ENCODE results near the gene PDGFC.

GRCh38 chr4:157010630-157011029 lies 39.0 kb upstream of the PDGFC start:
- TF ChIP-seq ARNT (IDR thresholded peaks at IDR 0.05): no peak
- no peak for TF ChIP-seq ZNF384 (IDR thresholded peaks at IDR 0.05)
- TF ChIP-seq BHLHE40 (IDR thresholded peaks at IDR 0.05; ENCODE audit: borderline replicate concordance): no peak
- TF ChIP-seq NFRKB (IDR thresholded peaks at IDR 0.05): no peak
- no peak for TF ChIP-seq PKNOX1 (IDR thresholded peaks at IDR 0.05)
- no peak for TF ChIP-seq ELF4 (IDR thresholded peaks at IDR 0.05)
- TF ChIP-seq FOXM1 (IDR thresholded peaks at IDR 0.05; ENCODE audit: borderline replicate concordance): no peak
- TF ChIP-seq FOXA1 (IDR thresholded peaks at IDR 0.05): no peak
- no peak for TF ChIP-seq SP1 (IDR thresholded peaks at IDR 0.05)
- TF ChIP-seq LEF1 (IDR thresholded peaks at IDR 0.05; ENCODE audit: borderline replicate concordance): no peak

Data from HEK293T (cell line).